Measurements from ENCODE around the gene RTL1.
A peak's percentile ranks its signal among the peaks of the same experiment; 100 is the strongest.

RTL1 gene

GRCh38 chr14:100899884-100900771 is 3.4 kb downstream of the RTL1 start:
- H3K4me1 ChIP-seq = peaks cover 18 to 43% (median 29%) of the 10 kb centered on the region in 10 experiments
- H3K9me3 ChIP-seq (replicated peaks in 1 of 11) = peaks cover 0 to 9% (median 4%) of the 10 kb centered on the region in 11 experiments; a peak in 7 of 22 replicates
- H3K36me3 ChIP-seq = no peaks in the 10 kb centered on the region
- H4K20me1 ChIP-seq = peaks cover 0 to 7% (median 0%) of the 10 kb centered on the region in 11 experiments; a peak in 2 of 22 replicates
- H3K9ac ChIP-seq = peak overlapping the region in 8 of 11 experiments; percentile 14 to 59 (median 32); a peak in 11 of 22 replicates
- peak overlapping the region in 1 of 11 experiments; percentile 19; a peak in 1 of 22 replicates for H3K27ac ChIP-seq
- H3K4me2 ChIP-seq = peak overlapping the region; percentile 69 to 88 (median 81)
- peaks cover 12 to 52% (median 38%) of the 10 kb centered on the region in 11 experiments for H3K27me3 ChIP-seq
- no peak for TF ChIP-seq Cebpa-rat (IDR thresholded peaks at IDR 0.05)
- H3K4me3 ChIP-seq = peak overlapping the region in 6 of 10 experiments; percentile 11 to 42 (median 33); a peak in 8 of 20 replicates

GRCh38 chr14:100898935-100899883 is 4.3 kb downstream of the RTL1 start:
- 0 out of 20 replicates have a peak overlapping the region, but pooled peaks of 1 of the 10 experiments have one; percentile 11 for H3K4me3 ChIP-seq
- no peaks in the 10 kb centered on the region for H3K36me3 ChIP-seq
- peaks cover 0 to 9% (median 4%) of the 10 kb centered on the region in 11 experiments; a peak in 7 of 22 replicates for H3K9me3 ChIP-seq (replicated peaks in 1 of 11)
- H3K9ac ChIP-seq = peak overlapping the region in 7 of 11 experiments; percentile 11 to 59 (median 19); a peak in 7 of 22 replicates
- H4K20me1 ChIP-seq = peaks cover 0 to 7% (median 0%) of the 10 kb centered on the region in 11 experiments; a peak in 2 of 22 replicates
- peaks cover 18 to 43% (median 29%) of the 10 kb centered on the region in 10 experiments for H3K4me1 ChIP-seq
- H3K27ac ChIP-seq = peak overlapping the region in 1 of 11 experiments; percentile 19; a peak in 1 of 22 replicates
- H3K4me2 ChIP-seq = peak overlapping the region; percentile 69 to 88 (median 81)
- H3K27me3 ChIP-seq = peaks cover 4 to 45% (median 29%) of the 10 kb centered on the region in 11 experiments; a peak in 19 of 22 replicates
- TF ChIP-seq Cebpa-rat (IDR thresholded peaks at IDR 0.05) = no peak

GRCh38 chr14:100898465-100898864 is 5.1 kb downstream of the RTL1 start:
- no peak overlapping the region for H3K27ac ChIP-seq
- no peaks in the 10 kb centered on the region for H3K36me3 ChIP-seq
- TF ChIP-seq Cebpa-rat (IDR thresholded peaks at IDR 0.05) = no peak
- H3K4me3 ChIP-seq = no peak overlapping the region
- peak overlapping the region in 5 of 11 experiments; percentile 80 to 88 (median 85); a peak in 6 of 22 replicates for H3K4me2 ChIP-seq
- peaks cover 0 to 39% (median 22%) of the 10 kb centered on the region in 11 experiments; a peak in 17 of 22 replicates for H3K27me3 ChIP-seq
- H3K9ac ChIP-seq = no peak overlapping the region
- peaks cover 0 to 7% (median 0%) of the 10 kb centered on the region in 11 experiments; a peak in 2 of 22 replicates for H4K20me1 ChIP-seq
- peaks cover 18 to 46% (median 29%) of the 10 kb centered on the region in 10 experiments for H3K4me1 ChIP-seq
- peaks cover 0 to 9% (median 4%) of the 10 kb centered on the region in 11 experiments; a peak in 7 of 22 replicates for H3K9me3 ChIP-seq (replicated peaks in 1 of 11)

GRCh38 chr14:100896369-100897060 is 7.0 kb downstream of the RTL1 start:
- Histone ChIP-seq H3K4me1 (peaks cover 18 to 53% (median 29%) of the 10 kb centered on the region in 10 experiments), H3K9ac (0 out of 22 replicates have a peak overlapping the region, but pooled peaks of 1 of the 11 experiments have one; percentile 9), H3K4me2 (peak overlapping the region in 4 of 11 experiments; percentile 19 to 43 (median 38); a peak in 6 of 22 replicates), H3K27ac (no peak overlapping the region), H4K20me1 (peaks cover 0 to 4% (median 0%) of the 10 kb centered on the region in 11 experiments; a peak in 2 of 22 replicates), H3K9me3 (replicated peaks in 1 of 11) (peaks cover 0 to 4% (median under 1%) of the 10 kb centered on the region in 11 experiments; a peak in 4 of 22 replicates), H3K27me3 (peaks cover 0 to 35% (median 18%) of the 10 kb centered on the region in 11 experiments; a peak in 17 of 22 replicates), H3K36me3 (no peaks in the 10 kb centered on the region), H3K4me3 (no peak overlapping the region)
- TF ChIP-seq Cebpa-rat (IDR thresholded peaks at IDR 0.05) = no peak

GRCh38 chr14:100895411-100895810 is 8.1 kb downstream of the RTL1 start:
- no peak for TF ChIP-seq Cebpa-rat (IDR thresholded peaks at IDR 0.05)
- no peaks in the 10 kb centered on the region for H3K36me3 ChIP-seq
- H3K4me3 ChIP-seq = no peak overlapping the region
- no peak overlapping the region for H3K27ac ChIP-seq
- H4K20me1 ChIP-seq = no peaks in the 10 kb centered on the region; a peak in 1 of 22 replicates
- H3K4me2 ChIP-seq = no peak overlapping the region
- no peaks in the 10 kb centered on the region for H3K9me3 ChIP-seq (replicated peaks in 1 of 11)
- H3K9ac ChIP-seq = no peak overlapping the region
- peaks cover 0 to 25% (median 14%) of the 10 kb centered on the region in 11 experiments; a peak in 17 of 22 replicates for H3K27me3 ChIP-seq
- H3K4me1 ChIP-seq = peaks cover 12 to 44% (median 23%) of the 10 kb centered on the region in 10 experiments

- H3K27ac ChIP-seq = no peak overlapping the region
- no peak overlapping the region for H3K4me3 ChIP-seq
- H3K27me3 ChIP-seq = peaks cover 0 to 15% (median 8%) of the 10 kb centered on the region in 11 experiments; a peak in 16 of 22 replicates
- H4K20me1 ChIP-seq = no peaks in the 10 kb centered on the region; a peak in 1 of 22 replicates
- H3K9me3 ChIP-seq (replicated peaks in 1 of 11) = no peaks in the 10 kb centered on the region
- peaks cover 2 to 34% (median 13%) of the 10 kb centered on the region in 10 experiments for H3K4me1 ChIP-seq
- H3K4me2 ChIP-seq = no peak overlapping the region
- H3K36me3 ChIP-seq = no peaks in the 10 kb centered on the region
- H3K9ac ChIP-seq = no peak overlapping the region
- no peak for TF ChIP-seq Cebpa-rat (IDR thresholded peaks at IDR 0.05)
These were observed 9.1 kb downstream of the RTL1 start for GRCh38 chr14:100894416-100894815.

- no peaks in the 10 kb centered on the region for H3K9me3 ChIP-seq (replicated peaks in 1 of 11)
- no peak for TF ChIP-seq Cebpa-rat (IDR thresholded peaks at IDR 0.05)
- no peak overlapping the region for H3K4me3 ChIP-seq
- H3K4me2 ChIP-seq = peak overlapping the region in 4 of 11 experiments; percentile 2 to 21 (median 16); a peak in 5 of 22 replicates
- peaks cover 0 to 13% (median 8%) of the 10 kb centered on the region in 11 experiments; a peak in 13 of 22 replicates for H3K27me3 ChIP-seq
- no peaks in the 10 kb centered on the region for H3K36me3 ChIP-seq
- H4K20me1 ChIP-seq = no peaks in the 10 kb centered on the region; a peak in 1 of 22 replicates
- H3K27ac ChIP-seq = no peak overlapping the region
- H3K4me1 ChIP-seq = peaks cover 0 to 27% (median 6%) of the 10 kb centered on the region in 10 experiments; a peak in 13 of 20 replicates
- H3K9ac ChIP-seq = no peak overlapping the region
These were observed 9.8 kb downstream of the RTL1 start for GRCh38 chr14:100893760-100894159.

Measured in BLaER1 treated with 17β-estradiol and CSF1 and Interleukin-3, amounts not matched to agents 10 nM and 100 nM (cell line).